Measurements from ENCODE around the gene PRSS35. TPM values are rescaled to one million over a fixed set of nuclear protein-coding genes. Genes with fewer than 3 reads are reported as not detected.

Gene PRSS35
- total RNA-seq (under 1 TPM in 1 of 2 experiments, not detected in 1; 0.39 TPM), polyA plus RNA-seq (under 1 TPM in 1 of 2 donors, not detected in 1; 0.21 TPM)

GRCh38 chr6:83511901-83512681 lies at the start of gene PRSS35:
TSS of gene PRSS35 (plus strand) at chr6:83512534. CDS start at chr6:83523442, 10,908 bp downstream.
- no peak for DNase-seq
- no peaks in the 10 kb centered on the region for H3K36me3 ChIP-seq (ENCODE audit: insufficient read depth, low read length)
- Mint-ChIP-seq H3K4me1 (peaks cover 6 to 18% (median 13%) of the 10 kb centered on the region in 4 donors), H3K27ac (no peak within 1 kb of the TSS), H3K9me3 (peaks cover 0 to 2% (median 0%) of the 10 kb centered on the region in 8 donors), H3K4me3 (peak within 1 kb of the TSS in 7 of 8 donors; percentile 53 to 72 (median 62)), H3K36me3 (no peaks in the 10 kb centered on the region), H3K27me3 (peaks cover 28 to 31% of the 10 kb centered on the region in 2 donors)
- intact Hi-C loops (cut with micrococcal nuclease): no loop called here
- H3K9me3 ChIP-seq (ENCODE audit: control insufficient read depth in 1 of 2, low read length in 2 of 2): no peaks in the 10 kb centered on the region
- H3K27ac ChIP-seq (ENCODE audit: low read depth, low read length): no peak within 1 kb of the TSS
- no peaks in the 10 kb centered on the region for H3K27me3 ChIP-seq (ENCODE audit: insufficient read depth, low read length)
- H3K4me3 ChIP-seq (ENCODE audit: low read length in 2 of 2): no peak within 1 kb of the TSS
- no peaks in the 10 kb centered on the region for H3K4me1 ChIP-seq (ENCODE audit: insufficient read depth, low read length)
- POLR2A ChIA-PET (ENCODE audit: partially characterized antibody): no interaction called here
- CTCF ChIA-PET (ENCODE audit: partially characterized antibody): interaction anchor here (1.1 to 4.5 kb wide), 7 partner anchors 7 to 1242 kb away, joined by 3 to 41 read pairs (median 13); partner anchors contain the start of genes DOP1A and UBE3D

- no peak overlapping the region for H3K4me3 Mint-ChIP-seq
- Histone ChIP-seq H3K4me3 (ENCODE audit: low read length in 2 of 2) (no peak overlapping the region), H3K9me3 (ENCODE audit: control insufficient read depth in 1 of 2, low read length in 2 of 2) (no peaks in the 10 kb centered on the region), H3K4me1 (ENCODE audit: insufficient read depth, low read length) (no peaks in the 10 kb centered on the region), H3K27me3 (ENCODE audit: insufficient read depth, low read length) (no peaks in the 10 kb centered on the region), H3K36me3 (ENCODE audit: insufficient read depth, low read length) (no peaks in the 10 kb centered on the region), H3K27ac (ENCODE audit: low read depth, low read length) (no peak overlapping the region)
- H3K27me3 Mint-ChIP-seq: peaks cover 0 to 1% of the 10 kb centered on the region in 2 donors
- no peaks in the 10 kb centered on the region for H3K36me3 Mint-ChIP-seq
- POLR2A ChIA-PET (ENCODE audit: partially characterized antibody): no interaction called here
- intact Hi-C loops (cut with micrococcal nuclease): no loop called here
- H3K9me3 Mint-ChIP-seq: no peaks in the 10 kb centered on the region
- CTCF ChIA-PET (ENCODE audit: partially characterized antibody): no interaction called here
- no peak overlapping the region for H3K27ac Mint-ChIP-seq
- no peak for DNase-seq
- H3K4me1 Mint-ChIP-seq: no peaks in the 10 kb centered on the region
Measured at GRCh38 chr6:83463886-83464285, 48.4 kb upstream of the PRSS35 start.

DNA sequence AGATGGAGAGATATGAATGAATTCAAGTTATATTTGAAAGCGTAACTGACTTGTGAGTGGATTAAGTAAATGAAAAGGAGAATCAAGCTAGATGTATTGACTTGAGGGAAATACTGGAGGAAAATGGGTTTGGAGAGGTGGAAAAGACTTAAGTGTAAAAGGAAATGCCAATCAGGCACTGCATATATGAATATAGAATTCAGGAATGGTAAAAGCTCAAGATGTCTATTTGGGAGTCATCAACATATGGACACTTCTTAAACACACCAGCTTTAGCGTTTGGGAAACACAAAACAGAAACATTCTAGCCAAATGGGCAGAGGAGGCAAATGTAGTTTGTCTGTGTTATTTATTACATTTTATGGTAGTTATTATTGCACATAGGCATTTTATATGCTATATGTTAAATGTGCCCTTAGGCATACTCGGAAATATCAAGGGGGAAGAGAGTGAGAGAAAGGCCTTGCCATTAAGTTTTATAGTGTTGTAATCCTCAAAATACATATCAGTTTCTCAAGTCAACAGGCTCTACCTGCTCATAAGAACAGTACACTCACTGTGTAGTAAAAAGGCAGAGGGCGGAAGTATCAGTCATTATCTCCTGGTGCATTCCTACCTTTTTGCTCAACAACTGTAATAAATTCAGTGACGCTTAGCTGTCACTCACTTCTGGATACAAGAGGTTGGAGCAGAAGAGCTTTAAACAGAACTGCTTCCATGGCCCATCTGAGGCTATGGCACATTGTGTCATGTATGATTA lies 47.8 kb upstream of the PRSS35 start:
- H3K27ac Mint-ChIP-seq: no peak overlapping the region
- no peak overlapping the region for H3K4me3 Mint-ChIP-seq
- H3K4me1 Mint-ChIP-seq: no peaks in the 10 kb centered on the region
- intact Hi-C loops (cut with micrococcal nuclease): no loop called here
- H3K27me3 Mint-ChIP-seq: peaks cover 0 to 1% of the 10 kb centered on the region in 2 donors
- H3K9me3 Mint-ChIP-seq: no peaks in the 10 kb centered on the region
- H3K9me3 ChIP-seq (ENCODE audit: control insufficient read depth in 1 of 2, low read length in 2 of 2): no peaks in the 10 kb centered on the region
- ChIA-PET CTCF (ENCODE audit: partially characterized antibody) (no interaction called here), POLR2A (ENCODE audit: partially characterized antibody) (no interaction called here)
- no peaks in the 10 kb centered on the region for H3K4me1 ChIP-seq (ENCODE audit: insufficient read depth, low read length)
- H3K27ac ChIP-seq (ENCODE audit: low read depth, low read length): no peak overlapping the region
- no peak for DNase-seq
- H3K27me3 ChIP-seq (ENCODE audit: insufficient read depth, low read length): no peaks in the 10 kb centered on the region
- no peaks in the 10 kb centered on the region for H3K36me3 Mint-ChIP-seq
- H3K4me3 ChIP-seq (ENCODE audit: low read length in 2 of 2): no peak overlapping the region
- H3K36me3 ChIP-seq (ENCODE audit: insufficient read depth, low read length): no peaks in the 10 kb centered on the region

- no peak for DNase-seq
- H3K27me3 Mint-ChIP-seq: peaks cover 0 to 1% of the 10 kb centered on the region in 2 donors
- H3K4me3 ChIP-seq (ENCODE audit: low read length in 2 of 2): no peak overlapping the region
- H3K4me1 Mint-ChIP-seq: no peaks in the 10 kb centered on the region
- ChIA-PET POLR2A (ENCODE audit: partially characterized antibody) (no interaction called here), CTCF (ENCODE audit: partially characterized antibody) (no interaction called here)
- intact Hi-C loops (cut with micrococcal nuclease): no loop called here
- peaks cover 0 to 1% (median 0%) of the 10 kb centered on the region in 8 donors for H3K9me3 Mint-ChIP-seq
- no peak overlapping the region for H3K27ac ChIP-seq (ENCODE audit: low read depth, low read length)
- no peak overlapping the region for H3K4me3 Mint-ChIP-seq
- H3K9me3 ChIP-seq (ENCODE audit: control insufficient read depth in 1 of 2, low read length in 2 of 2): no peaks in the 10 kb centered on the region
- H3K27me3 ChIP-seq (ENCODE audit: insufficient read depth, low read length): no peaks in the 10 kb centered on the region
- H3K27ac Mint-ChIP-seq: no peak overlapping the region
- no peaks in the 10 kb centered on the region for H3K4me1 ChIP-seq (ENCODE audit: insufficient read depth, low read length)
- H3K36me3 Mint-ChIP-seq: no peaks in the 10 kb centered on the region
- H3K36me3 ChIP-seq (ENCODE audit: insufficient read depth, low read length): no peaks in the 10 kb centered on the region
Measured at GRCh38 chr6:83466328-83466727, 46.0 kb upstream of the PRSS35 start.

GRCh38 chr6:83467620-83468036 lies 44.7 kb upstream of the PRSS35 start:
- Mint-ChIP-seq H3K27ac (no peak overlapping the region), H3K4me1 (no peaks in the 10 kb centered on the region), H3K36me3 (no peaks in the 10 kb centered on the region), H3K9me3 (peaks cover 0 to 5% (median 0%) of the 10 kb centered on the region in 8 donors), H3K27me3 (peaks cover 0 to 5% of the 10 kb centered on the region in 2 donors), H3K4me3 (no peak overlapping the region)
- no peaks in the 10 kb centered on the region for H3K27me3 ChIP-seq (ENCODE audit: insufficient read depth, low read length)
- H3K27ac ChIP-seq (ENCODE audit: low read depth, low read length): no peak overlapping the region
- no peak overlapping the region for H3K4me3 ChIP-seq (ENCODE audit: low read length in 2 of 2)
- no peak for DNase-seq
- no peaks in the 10 kb centered on the region for H3K36me3 ChIP-seq (ENCODE audit: insufficient read depth, low read length)
- intact Hi-C loops (cut with micrococcal nuclease): no loop called here
- CTCF ChIA-PET (ENCODE audit: partially characterized antibody): no interaction called here
- H3K4me1 ChIP-seq (ENCODE audit: insufficient read depth, low read length): no peaks in the 10 kb centered on the region
- POLR2A ChIA-PET (ENCODE audit: partially characterized antibody): no interaction called here
- no peaks in the 10 kb centered on the region for H3K9me3 ChIP-seq (ENCODE audit: control insufficient read depth in 1 of 2, low read length in 2 of 2)

DNA sequence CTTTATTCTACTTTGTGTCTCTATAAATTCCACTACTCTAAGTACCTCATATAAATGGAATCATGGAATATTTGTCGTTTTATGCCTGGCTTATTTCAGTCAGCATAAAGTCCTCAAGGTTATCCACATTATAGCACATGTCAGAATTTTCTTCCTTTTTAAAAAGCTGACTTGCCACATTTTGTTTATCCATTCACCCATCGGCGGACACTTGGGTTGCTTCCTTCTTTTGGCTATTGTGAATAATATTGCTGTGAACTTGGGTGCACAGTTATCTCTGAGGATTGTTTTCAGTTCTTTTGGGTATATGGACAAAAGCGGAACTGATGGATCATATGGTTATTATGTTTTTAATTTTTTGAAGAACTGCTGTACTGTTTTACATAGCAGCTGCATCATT lies 42.3 kb upstream of the PRSS35 start:
- POLR2A ChIA-PET (ENCODE audit: partially characterized antibody): no interaction called here
- H3K36me3 ChIP-seq (ENCODE audit: insufficient read depth, low read length): no peaks in the 10 kb centered on the region
- no peaks in the 10 kb centered on the region for H3K4me1 Mint-ChIP-seq
- peaks cover 0 to 5% of the 10 kb centered on the region in 2 donors for H3K27me3 Mint-ChIP-seq
- H3K27ac Mint-ChIP-seq: no peak overlapping the region
- no peak for DNase-seq
- no peaks in the 10 kb centered on the region for H3K36me3 Mint-ChIP-seq
- H3K4me3 Mint-ChIP-seq: no peak overlapping the region
- H3K9me3 Mint-ChIP-seq: peaks cover 0 to 5% (median 0%) of the 10 kb centered on the region in 8 donors
- intact Hi-C loops (cut with micrococcal nuclease): no loop called here
- CTCF ChIA-PET (ENCODE audit: partially characterized antibody): no interaction called here
- H3K9me3 ChIP-seq (ENCODE audit: control insufficient read depth in 1 of 2, low read length in 2 of 2): no peaks in the 10 kb centered on the region
- H3K27me3 ChIP-seq (ENCODE audit: insufficient read depth, low read length): no peaks in the 10 kb centered on the region
- no peak overlapping the region for H3K27ac ChIP-seq (ENCODE audit: low read depth, low read length)
- no peaks in the 10 kb centered on the region for H3K4me1 ChIP-seq (ENCODE audit: insufficient read depth, low read length)
- no peak overlapping the region for H3K4me3 ChIP-seq (ENCODE audit: low read length in 2 of 2)

GRCh38 chr6:83470587-83470986 lies 41.7 kb upstream of the PRSS35 start:
- Histone ChIP-seq H3K4me3 (ENCODE audit: low read length in 2 of 2) (no peak overlapping the region), H3K4me1 (ENCODE audit: insufficient read depth, low read length) (no peaks in the 10 kb centered on the region), H3K27me3 (ENCODE audit: insufficient read depth, low read length) (no peaks in the 10 kb centered on the region), H3K9me3 (ENCODE audit: control insufficient read depth in 1 of 2, low read length in 2 of 2) (no peaks in the 10 kb centered on the region), H3K27ac (ENCODE audit: low read depth, low read length) (no peak overlapping the region), H3K36me3 (ENCODE audit: insufficient read depth, low read length) (no peaks in the 10 kb centered on the region)
- Mint-ChIP-seq H3K9me3 (peaks cover 0 to 5% (median 0%) of the 10 kb centered on the region in 8 donors), H3K27ac (no peak overlapping the region), H3K27me3 (peaks cover 0 to 5% of the 10 kb centered on the region in 2 donors), H3K4me1 (no peaks in the 10 kb centered on the region), H3K4me3 (peak overlapping the region in 1 of 8 donors; percentile 0), H3K36me3 (no peaks in the 10 kb centered on the region)
- CTCF ChIA-PET (ENCODE audit: partially characterized antibody): no interaction called here
- POLR2A ChIA-PET (ENCODE audit: partially characterized antibody): no interaction called here
- intact Hi-C loops (cut with micrococcal nuclease): no loop called here
- DNase-seq: no peak
